Lower leg skin (tissue), 4 donors: Measurements from ENCODE around the gene ABCA10. TPM values are rescaled to one million over a fixed set of nuclear protein-coding genes. Genes with fewer than 3 reads are reported as not detected.

Experiments used
- DNase-seq, 2 donors: peaks; one replicate each; pipeline ENCODE4 v3.0.0-alpha.2; 2019; ENCODE audit warnings: low spot score in 2 of 2
- H3K4me3 ChIP-seq: fragments of 200-600 bp; sonication (generic); 2 replicates; pipeline ENCODE4 v1.5.1; 2017; ENCODE audit warnings: mild to moderate bottlenecking, low read depth; ENCODE audit not compliant: poor library complexity, severe bottlenecking
- CTCF ChIP-seq, 3 donors: fragments of 450-650 bp; IDR thresholded peaks; one replicate each; pipeline ENCODE4 v1.5.1; 2016; ENCODE audit warnings: antibody characterized with exemption in 3 of 3, mild to moderate bottlenecking in 3 of 3, moderate library complexity in 2 of 3
- POLR2A ChIP-seq, 2 donors: fragments of 450-650 bp; IDR thresholded peaks; one replicate each; pipeline ENCODE4 v1.6.1; 2016 to 2017; ENCODE audit warnings: antibody characterized with exemption in 2 of 2, mild to moderate bottlenecking in 1 of 2, moderate library complexity in 1 of 2
- WGBS, 2 donors: methylation state at CpG; one replicate each; pipeline ENCODE4 v1.1.5; 2018; 5-methylcytosine and 5-hydroxymethylcytosine counted together
- intact Hi-C: fragments of 100-400 bp; cut with DNase I; formaldehyde crosslinking; loops from one replicate; pipeline ENCODE4 v1.15.0; 2023; ENCODE audit warnings: low total_unique reads
- total RNA-seq, 4 donors: library from RNA; depleted of rRNA; stranded (reverse); fragments of >200 nt; gene quantifications; one replicate each; pipeline ENCODE4 v1.1.0, GENCODE V29; 2016

The ABCA10 gene
- total RNA-seq, 4 donors from 2014 or later, result 1.9 to 8.9 (median 3.6) TPM

- no peak for DNase-seq
- intact Hi-C loops, result no loop called here
- WGBS, 2 donors, result 49 to 59% methylated on average over 1 of the region's 1 CpG
- TF ChIP-seq POLR2A (IDR thresholded peaks at IDR 0.05), result no peak
- no peak for TF ChIP-seq CTCF (IDR thresholded peaks at IDR 0.05)
- H3K4me3 ChIP-seq, result no peak overlapping the region
Observed at GRCh38 chr17:69188064-69188463, 40.6 kb downstream of the ABCA10 start.

GRCh38 chr17:69187294-69187693 lies 41.3 kb downstream of the ABCA10 start:
- no peak for DNase-seq
- intact Hi-C loops, result no loop called here
- no peak overlapping the region for H3K4me3 ChIP-seq
- TF ChIP-seq CTCF (IDR thresholded peaks at IDR 0.05), result no peak

- no peak for DNase-seq
- intact Hi-C loops, result no loop called here
- H3K4me3 ChIP-seq, result no peak overlapping the region
- 49 to 56% methylated on average over 4 of the region's 4 CpGs for WGBS, 2 donors
- TF ChIP-seq CTCF (IDR thresholded peaks at IDR 0.05) (no peak), POLR2A (IDR thresholded peaks at IDR 0.05) (no peak)
Observed at GRCh38 chr17:69179227-69179952, 49.2 kb downstream of the ABCA10 start.

GRCh38 chr17:69176457-69176795 lies 52.2 kb downstream of the ABCA10 start:
- WGBS, 2 donors, result 93 to 94% methylated on average over 1 of the region's 1 CpG
- intact Hi-C loops, result no loop called here
- no peak for TF ChIP-seq CTCF (IDR thresholded peaks at IDR 0.05)
- TF ChIP-seq POLR2A (IDR thresholded peaks at IDR 0.05), result no peak
- no peak for DNase-seq
- H3K4me3 ChIP-seq, result no peak overlapping the region

- H3K4me3 ChIP-seq, result no peak overlapping the region
- WGBS, 2 donors, result 80 to 89% methylated on average over 4 of the region's 4 CpGs
- intact Hi-C loops, result no loop called here
- DNase-seq, result no peak
- no peak for TF ChIP-seq CTCF (IDR thresholded peaks at IDR 0.05)
- no peak for TF ChIP-seq POLR2A (IDR thresholded peaks at IDR 0.05)
Observed at GRCh38 chr17:69175625-69176456, 52.8 kb downstream of the ABCA10 start.
